Stimulated activated CD4-positive, alpha-beta T cell treated with anti-CD3 and anti-CD28 coated beads, TNF-alpha, amount 100 ng/mL, for 4 hours (primary cell): ENCODE results near the gene FEN1.

Experiments
- DNase-seq, 3 experiments: peaks; one replicate each; pipeline ENCODE4 v3.0.0-alpha.2; 2020; ENCODE audit warnings: low read depth in 3 of 3

FEN1 gene

GRCh38 chr11:61792310-61793082 lies at the start of gene FEN1, which contains the start of gene TMEM258:
Gene FEN1, plus strand, starts transcription at chr11:61792911. Its CDS starts 2,451 bp downstream, at chr11:61795362.
Gene TMEM258, minus strand, starts transcription at chr11:61792599. Its CDS starts 41 bp downstream, at chr11:61792558.
- peak; percentile 68 to 75 (median 70) for DNase-seq

- DNase-seq, result no peak
These were observed 49.1 kb upstream of the FEN1 start for GRCh38 chr11:61743486-61744095.

GRCh38 chr11:61744181-61744580 lies 48.5 kb upstream of the FEN1 start:
- DNase-seq, result no peak

- no peak for DNase-seq
These were observed 48.0 kb upstream of the FEN1 start for GRCh38 chr11:61744609-61745156.

GRCh38 chr11:61745781-61746441 lies 46.8 kb upstream of the FEN1 start:
- no peak for DNase-seq

- no peak for DNase-seq
These were observed 46.1 kb upstream of the FEN1 start for GRCh38 chr11:61746442-61747191.

GRCh38 chr11:61747192-61747966 lies 45.3 kb upstream of the FEN1 start:
- DNase-seq, result no peak

GRCh38 chr11:61747967-61748285 lies 44.8 kb upstream of the FEN1 start:
- DNase-seq, result no peak

GRCh38 chr11:61749591-61750217 lies 43.0 kb upstream of the FEN1 start:
- DNase-seq, result no peak

- DNase-seq, result no peak
These were observed 42.0 kb upstream of the FEN1 start for GRCh38 chr11:61750631-61751273.

- no peak for DNase-seq
These were observed 41.3 kb upstream of the FEN1 start for GRCh38 chr11:61751384-61751783.

- peak in 2 of 3 experiments; percentile 21 to 49 for DNase-seq
These were observed 40.4 kb upstream of the FEN1 start, which contains the start of gene MYRF for GRCh38 chr11:61752117-61752924. Gene MYRF, plus strand, starts transcription at chr11:61752636. Its CDS starts 109 bp downstream, at chr11:61752745.

GRCh38 chr11:61752925-61753521 lies 39.7 kb upstream of the FEN1 start:
- DNase-seq, result no peak

- no peak for DNase-seq
These were observed 39.0 kb upstream of the FEN1 start for GRCh38 chr11:61753672-61754071.

GRCh38 chr11:61754534-61755482 lies 37.9 kb upstream of the FEN1 start:
- DNase-seq, result no peak

GRCh38 chr11:61756147-61756451 lies 36.6 kb upstream of the FEN1 start:
- DNase-seq, result no peak

GRCh38 chr11:61756452-61757212 lies 36.1 kb upstream of the FEN1 start:
- no peak for DNase-seq
